Urinary bladder (tissue), 4 donors: ENCODE results near the gene AP3S1. TPM values are rescaled to one million over a fixed set of nuclear protein-coding genes. Genes with fewer than 3 reads are reported as not detected.
"Not testable (repeated sequence)": the region's sequence is repeated elsewhere in the genome, so short reads cannot be mapped to it uniquely, and the experiment has no call there.

Experiments used
- DNase-seq: peaks from one replicate; pipeline ENCODE4 v3.0.0-alpha.2; 2015; ENCODE audit errors: extremely low spot score
- H3K27ac ChIP-seq: one replicate; pipeline ENCODE4 v1.5.1; 2013; ENCODE audit warnings: low read depth, mild to moderate bottlenecking, moderate library complexity
- H3K36me3 ChIP-seq: one replicate; pipeline ENCODE4 v1.6.1; 2013; ENCODE audit warnings: mild to moderate bottlenecking, moderate library complexity; ENCODE audit not compliant: insufficient read depth
- H3K4me1 ChIP-seq: one replicate; pipeline ENCODE4 v1.6.1; 2013; ENCODE audit warnings: mild to moderate bottlenecking, moderate library complexity; ENCODE audit not compliant: insufficient read depth
- H3K4me3 ChIP-seq: one replicate; pipeline ENCODE4 v1.5.1; 2013; ENCODE audit warnings: low read depth, low read length
- WGBS: extraction: QIAGEN DNeasy Blood & Tissue Kit; methylation state at CpG from one replicate; pipeline ENCODE4 v1.1.7; 2013; 5-methylcytosine and 5-hydroxymethylcytosine counted together
- polyA plus RNA-seq: library from polyadenylated mRNA; stranded (reverse); fragments of 200-250 nt; gene quantifications from one replicate; pipeline ENCODE4 v1.2.3, GENCODE V29; 2013
- total RNA-seq: library from RNA; depleted of rRNA; stranded (reverse); fragments of >200 nt; gene quantifications from one replicate; pipeline ENCODE4 v1.2.3, GENCODE V29; 2014
- donor health status: healthy with polysubstance abuse.
- donor health status: healthy.

Gene AP3S1
- total RNA-seq (159 TPM), polyA plus RNA-seq (78.6 TPM)

DNA sequence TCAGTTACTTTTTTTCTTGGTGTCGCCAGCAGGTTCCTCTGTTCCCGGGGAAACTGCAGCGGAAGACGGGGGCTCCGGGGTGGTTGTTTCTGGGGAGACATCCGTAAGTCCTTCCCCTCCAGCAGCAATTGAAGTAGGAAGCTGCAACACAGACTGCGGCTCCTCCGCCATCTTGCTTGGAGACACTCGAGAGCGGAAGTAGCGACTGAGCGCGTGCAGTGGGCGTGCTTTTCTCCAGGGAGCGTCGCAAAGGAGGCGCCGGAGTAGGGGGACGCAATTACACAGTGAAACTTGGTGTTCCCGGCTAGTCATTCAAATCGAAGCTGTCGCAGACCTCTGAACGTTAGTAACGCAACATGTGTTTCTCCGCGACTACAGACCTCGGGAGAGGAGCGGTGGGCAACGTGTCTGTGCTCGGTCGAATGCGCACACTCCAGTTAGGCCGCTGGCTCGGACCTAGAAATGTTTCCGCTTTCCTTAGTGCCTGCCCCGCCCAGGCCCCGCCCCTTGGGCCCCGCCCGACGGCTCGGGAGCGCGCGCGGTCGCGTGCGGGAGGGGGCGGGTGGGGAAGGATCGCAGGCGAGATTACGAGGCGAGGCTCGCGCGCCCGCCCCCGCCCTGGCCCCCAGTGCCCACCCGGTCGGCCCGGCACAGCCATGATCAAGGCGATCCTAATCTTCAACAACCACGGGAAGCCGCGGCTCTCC is at the start of gene AP3S1, which contains the start of gene ATG12:
Gene AP3S1 (plus strand): TSS at position 554 of the 707 bp plus-strand sequence. CDS start 103 bp downstream, at position 657.
Gene ATG12 (minus strand): TSS at position 184 of the 707 bp plus-strand sequence. CDS start 13 bp downstream, at position 171.
- peak; percentile 94 for DNase-seq
- Histone ChIP-seq H3K4me1 (no peaks in the 10 kb centered on the region), H3K27ac (peak within 1 kb of the TSS; percentile 86), H3K36me3 (no peaks in the 10 kb centered on the region), H3K4me3 (peak within 1 kb of the TSS; percentile 93)
- 7% methylated on average over 65 of the region's 65 CpGs for WGBS

GRCh38 chr5:115795700-115796099 is 46.0 kb upstream of the AP3S1 start:
- Histone ChIP-seq H3K4me3 (no peak overlapping the region), H3K4me1 (no peaks in the 10 kb centered on the region), H3K36me3 (no peaks in the 10 kb centered on the region), H3K27ac (no peak overlapping the region)
- WGBS: 89% methylated on average over 1 of the region's 1 CpG
- no peak for DNase-seq

GRCh38 chr5:115796656-115797055 is 45.1 kb upstream of the AP3S1 start:
- H3K27ac ChIP-seq: no peak overlapping the region
- no peaks in the 10 kb centered on the region for H3K4me1 ChIP-seq
- no peaks in the 10 kb centered on the region for H3K36me3 ChIP-seq
- no peak for DNase-seq
- H3K4me3 ChIP-seq: no peak overlapping the region
- WGBS: 93% methylated on average over 3 of the region's 3 CpGs

- Histone ChIP-seq H3K4me3 (no peak overlapping the region), H3K27ac (no peak overlapping the region), H3K4me1 (no peaks in the 10 kb centered on the region), H3K36me3 (no peaks in the 10 kb centered on the region)
- no peak for DNase-seq
- 68% methylated on average over 2 of the region's 2 CpGs for WGBS
Measured at GRCh38 chr5:115798252-115798651, 43.5 kb upstream of the AP3S1 start.

DNA sequence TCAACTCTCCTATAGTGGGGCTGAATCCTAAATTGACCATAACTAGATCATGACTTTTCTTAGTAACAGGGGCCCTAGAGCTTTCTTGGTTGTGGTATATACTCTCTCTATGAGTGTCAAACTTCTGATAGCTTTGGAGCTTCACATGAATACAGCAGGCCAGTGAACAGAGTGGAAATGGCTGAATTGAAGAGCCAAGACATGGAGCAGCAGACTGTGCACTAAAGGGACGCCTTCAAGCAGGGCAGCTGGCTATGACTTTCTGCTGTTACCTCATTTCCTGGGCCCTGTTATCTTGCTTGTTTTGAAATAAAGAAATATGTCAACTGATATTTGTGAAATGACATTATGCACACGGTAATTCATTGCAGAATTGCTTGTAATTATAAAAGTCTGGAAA is 41.6 kb upstream of the AP3S1 start:
- no peak overlapping the region for H3K4me3 ChIP-seq
- DNase-seq: no peak
- 80% methylated on average over 2 of the region's 2 CpGs for WGBS
- no peaks in the 10 kb centered on the region for H3K4me1 ChIP-seq
- no peaks in the 10 kb centered on the region for H3K36me3 ChIP-seq
- H3K27ac ChIP-seq: no peak overlapping the region

DNA sequence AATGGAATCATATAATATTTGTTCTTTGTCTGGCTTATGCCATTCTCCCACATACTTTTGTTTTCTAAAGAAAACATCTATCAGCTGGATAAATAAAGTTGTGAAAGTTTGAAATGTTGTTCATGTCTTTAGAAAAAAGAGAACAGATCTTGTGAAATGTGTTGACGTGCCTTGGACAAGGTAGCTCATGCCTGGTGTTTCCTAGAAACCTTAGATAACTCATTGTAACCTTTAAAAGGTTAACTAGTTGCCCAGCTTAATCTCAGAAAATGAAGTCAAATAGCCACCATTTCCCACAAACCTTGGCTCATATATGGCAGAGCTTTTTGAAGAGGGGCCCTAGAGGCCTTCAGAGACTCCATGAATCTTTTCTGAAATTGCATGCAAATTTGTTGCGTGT is 40.6 kb upstream of the AP3S1 start:
- Histone ChIP-seq H3K4me1 (no peaks in the 10 kb centered on the region), H3K27ac (no peak overlapping the region), H3K4me3 (no peak overlapping the region), H3K36me3 (no peaks in the 10 kb centered on the region)
- DNase-seq: no peak
- 96% methylated on average over 2 of the region's 2 CpGs for WGBS

DNA sequence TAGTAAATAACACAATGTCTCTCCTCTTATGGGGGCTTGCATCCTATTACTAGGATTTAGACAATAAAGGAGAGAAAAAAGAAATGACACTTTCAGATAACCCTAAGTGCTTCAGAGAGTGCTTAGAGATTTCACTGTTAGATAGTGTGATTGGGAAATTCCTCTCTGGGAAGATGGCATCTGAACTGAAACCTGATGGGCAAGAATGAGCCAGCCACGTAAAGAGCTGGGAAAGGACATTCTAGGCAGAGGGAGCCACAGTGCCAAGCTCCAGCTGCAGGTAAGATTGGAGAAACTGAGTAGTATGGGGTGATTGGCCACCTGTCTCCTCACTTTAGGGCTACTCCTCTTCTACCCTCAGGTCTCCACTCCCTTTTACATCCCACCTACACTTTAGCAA is 39.8 kb upstream of the AP3S1 start:
- Histone ChIP-seq H3K4me3 (no peak overlapping the region), H3K4me1 (no peaks in the 10 kb centered on the region), H3K27ac (no peak overlapping the region), H3K36me3 (no peaks in the 10 kb centered on the region)
- WGBS: 61% methylated on average over 1 of the region's 1 CpG
- no peak for DNase-seq

DNA sequence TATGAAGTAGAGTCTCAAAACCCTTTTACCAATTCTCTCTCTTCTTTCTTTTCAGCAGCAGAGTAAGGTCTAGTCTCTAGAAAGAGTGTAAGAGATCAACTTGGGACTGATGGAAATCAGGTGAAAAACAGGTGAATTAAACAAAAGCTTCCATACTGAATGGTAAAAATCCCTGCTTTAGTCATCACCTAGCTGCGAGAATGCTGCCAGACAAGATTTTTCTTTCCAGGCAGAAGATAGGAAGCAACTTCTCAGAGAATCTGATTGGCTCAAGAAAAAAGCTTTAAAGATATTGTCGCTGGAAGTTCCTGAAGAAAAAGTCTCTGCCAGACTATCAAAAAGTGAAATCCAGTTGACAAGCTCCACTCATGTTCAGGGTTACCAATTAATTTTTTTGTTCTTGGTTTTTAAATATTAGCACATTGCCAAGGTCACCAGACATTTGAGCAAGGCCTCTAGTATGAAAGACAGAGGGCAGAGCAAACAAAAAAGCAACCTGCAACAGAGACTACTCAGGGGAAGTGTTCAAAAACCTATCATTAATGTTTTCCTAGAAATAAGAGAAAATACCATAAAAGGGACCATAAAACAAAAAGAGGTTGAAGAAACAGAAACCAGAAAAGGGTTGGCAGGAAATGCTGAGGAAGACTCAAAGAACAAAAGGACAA is 34.6 kb upstream of the AP3S1 start:
- H3K27ac ChIP-seq: no peak overlapping the region
- no peak overlapping the region for H3K4me3 ChIP-seq
- no peak for DNase-seq
- no peaks in the 10 kb centered on the region for H3K4me1 ChIP-seq
- WGBS: 75% methylated on average over 2 of the region's 2 CpGs
- no peaks in the 10 kb centered on the region for H3K36me3 ChIP-seq

DNA sequence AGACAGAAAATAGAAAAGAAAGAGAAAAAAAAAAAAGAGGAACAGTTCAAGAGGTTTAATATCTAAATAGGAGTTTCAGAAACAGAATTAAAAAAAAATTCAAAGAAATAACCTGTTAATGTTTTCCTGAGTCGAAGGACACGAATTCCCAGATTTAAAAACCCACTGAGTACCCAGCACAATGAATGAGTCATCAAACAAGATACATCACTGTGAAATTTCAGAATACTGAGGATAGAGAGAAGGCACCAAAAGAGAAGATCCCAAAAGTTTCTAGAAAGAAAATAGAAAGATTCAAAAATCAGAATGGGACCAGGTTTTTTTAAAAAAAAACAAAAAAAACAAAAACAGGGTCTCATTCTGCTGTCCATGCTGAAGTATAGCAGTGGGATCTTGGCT is 34.1 kb upstream of the AP3S1 start:
- Histone ChIP-seq H3K27ac (no peak overlapping the region), H3K4me1 (no peaks in the 10 kb centered on the region), H3K36me3 (no peaks in the 10 kb centered on the region), H3K4me3 (no peak overlapping the region)
- WGBS: 92% methylated on average over 2 of the region's 2 CpGs
- no peak for DNase-seq

DNA sequence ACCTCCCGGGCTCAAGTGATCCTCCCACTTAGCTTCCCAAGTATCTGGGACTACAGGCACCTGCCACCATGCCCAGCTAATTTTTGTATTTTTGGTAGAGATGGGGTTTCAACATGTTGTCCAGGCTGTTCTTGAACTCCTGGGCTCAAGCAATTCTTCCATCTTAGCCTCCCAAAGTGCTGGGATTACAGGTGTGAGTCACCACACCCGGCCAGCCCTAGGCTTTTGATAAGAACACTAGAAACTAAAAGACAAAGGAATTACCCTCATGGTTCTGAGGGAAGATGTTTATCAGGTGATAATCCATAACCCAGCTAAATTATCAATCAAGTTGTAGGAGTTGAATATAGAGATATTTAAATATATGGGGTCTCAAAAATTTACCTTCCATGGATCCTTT is 33.7 kb upstream of the AP3S1 start:
- not testable (repeated sequence) for H3K4me1 ChIP-seq, H3K27ac ChIP-seq, H3K4me3 ChIP-seq, DNase-seq, H3K36me3 ChIP-seq
- 96% methylated on average over 2 of the region's 2 CpGs for WGBS

DNA sequence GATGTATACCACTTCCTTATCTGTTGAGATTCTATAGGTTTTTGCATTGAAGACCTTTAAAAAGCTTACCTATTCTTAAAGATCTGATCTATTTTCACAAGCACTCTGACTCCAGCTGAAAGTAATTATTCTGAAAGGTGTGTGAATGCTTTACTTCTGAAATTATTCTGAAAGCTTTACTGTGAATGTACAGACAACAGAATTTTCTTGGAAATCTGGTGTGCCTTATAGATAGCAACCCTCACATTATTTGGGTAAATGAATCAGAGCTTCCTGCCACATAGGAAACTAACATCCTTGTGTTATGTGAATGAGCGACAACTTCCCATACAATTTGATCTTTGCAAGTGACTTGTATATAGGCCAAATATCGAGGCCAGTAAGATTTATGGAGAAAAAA is 31.8 kb upstream of the AP3S1 start:
- no peak for DNase-seq
- no peaks in the 10 kb centered on the region for H3K4me1 ChIP-seq
- WGBS: 84% methylated on average over 2 of the region's 2 CpGs
- no peaks in the 10 kb centered on the region for H3K36me3 ChIP-seq
- H3K27ac ChIP-seq: no peak overlapping the region
- H3K4me3 ChIP-seq: no peak overlapping the region

- DNase-seq: no peak
- Histone ChIP-seq H3K27ac (no peak overlapping the region), H3K4me1 (no peaks in the 10 kb centered on the region), H3K36me3 (no peaks in the 10 kb centered on the region), H3K4me3 (no peak overlapping the region)
Measured at GRCh38 chr5:115810761-115811160, 31.0 kb upstream of the AP3S1 start.

- DNase-seq: no peak
- Histone ChIP-seq H3K36me3 (no peaks in the 10 kb centered on the region), H3K27ac (no peak overlapping the region), H3K4me1 (no peaks in the 10 kb centered on the region), H3K4me3 (no peak overlapping the region)
Measured at GRCh38 chr5:115811406-115811805, 30.3 kb upstream of the AP3S1 start.

DNA sequence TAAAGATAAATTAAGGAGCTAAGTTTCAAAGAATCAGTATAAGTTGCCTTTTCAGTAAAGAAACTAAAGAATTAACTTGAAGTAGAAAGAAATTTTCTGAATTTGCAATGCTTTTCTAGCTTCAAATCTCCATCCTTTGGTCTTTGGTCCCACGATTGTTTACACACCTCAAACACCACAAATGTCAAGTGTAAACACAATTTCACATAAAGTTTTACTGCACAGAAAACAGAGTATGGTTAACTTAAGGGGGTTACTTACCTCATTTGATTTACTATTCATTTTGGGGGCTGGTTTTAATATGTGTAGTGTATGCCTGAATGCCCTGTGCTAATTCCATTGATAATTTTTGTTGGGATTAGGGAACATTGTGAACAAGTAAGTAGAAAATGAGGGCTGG is 29.4 kb upstream of the AP3S1 start:
- no peak overlapping the region for H3K27ac ChIP-seq
- WGBS: 55% methylated on average over 1 of the region's 1 CpG
- H3K4me3 ChIP-seq: no peak overlapping the region
- no peaks in the 10 kb centered on the region for H3K4me1 ChIP-seq
- H3K36me3 ChIP-seq: no peaks in the 10 kb centered on the region
- no peak for DNase-seq
